ENCODE measurements around the gene TST. TPM values are rescaled to one million over a fixed set of nuclear protein-coding genes. Genes with fewer than 3 reads are reported as not detected.

The TST gene
- total and polyA plus RNA-seq, 2 experiments from 2014 or later: 17.2 to 44.5 TPM

DNA sequence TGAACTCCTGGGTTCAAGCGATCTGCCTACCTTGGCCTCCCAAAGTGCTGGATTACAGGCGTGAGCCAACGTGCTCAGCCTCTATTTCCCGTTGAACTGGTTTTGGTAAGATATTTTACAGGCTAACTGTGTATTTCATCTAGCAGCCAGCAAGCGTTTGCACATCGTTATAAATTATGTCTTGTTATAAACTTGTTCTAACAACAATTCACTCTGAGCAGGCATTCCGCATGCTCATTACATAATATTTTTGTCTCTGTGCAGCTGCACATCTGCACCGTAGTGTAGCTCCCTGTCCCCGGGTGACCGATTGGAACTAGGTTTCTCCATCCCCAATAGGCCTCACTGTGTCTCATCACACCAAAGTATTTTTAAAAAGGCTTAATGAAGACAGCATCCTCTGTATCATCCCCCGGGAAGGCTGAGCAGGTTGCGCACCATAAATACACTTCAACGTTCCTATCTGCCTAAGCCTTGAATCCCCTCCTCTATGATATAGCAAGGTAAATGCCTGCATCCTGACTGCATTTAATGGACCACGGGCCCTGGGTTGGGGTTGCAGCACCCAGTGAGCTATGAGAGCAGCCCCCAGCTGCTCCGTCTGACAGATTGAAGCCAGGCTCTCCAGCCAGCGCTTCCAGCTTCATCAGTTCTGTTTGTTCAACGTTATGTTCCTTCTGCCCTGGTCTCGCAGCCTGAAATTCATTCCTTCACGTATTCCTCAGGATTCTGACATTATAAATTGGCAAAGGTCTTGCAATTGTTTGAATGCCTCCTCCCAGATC is 47.7 kb downstream of the TST start:
- Histone ChIP-seq H3K4me1 (ENCODE audit: insufficient read depth) (no peaks in the 10 kb centered on the region), H3K36me3 (ENCODE audit: low read depth) (no peaks in the 10 kb centered on the region), H3K4me2 (ENCODE audit: unreplicated experiment) (no peak overlapping the region), H3K9ac (no peak overlapping the region), H3K9me2 (ENCODE audit: insufficient read depth) (no peaks in the 10 kb centered on the region), H2AFZ (no peak overlapping the region), H3K27me3 (replicated peaks; ENCODE audit: insufficient read depth) (peaks cover 12% of the 10 kb centered on the region), H3K79me2 (ENCODE audit: insufficient read depth) (no peaks in the 10 kb centered on the region), H3K27ac (no peak overlapping the region), H3K9me3 (ENCODE audit: low read depth) (no peaks in the 10 kb centered on the region), H3K4me3 (no peak overlapping the region), H4K20me1 (ENCODE audit: insufficient read depth) (no peaks in the 10 kb centered on the region), H3F3A (ENCODE audit: insufficient read depth) (no peaks in the 10 kb centered on the region)
- 52% methylated on average over 19 of the region's 19 CpGs for WGBS, 2 experiments (ENCODE audit: low coverage in 1 of 2, low lambda C conversion rate in 2 of 2, missing lambda C conversion rate in 2 of 2)
- in situ Hi-C loops (cut with MboI): loop anchor here (10.0 kb wide), 1 partner anchor 107 kb away; the partner anchor contains the start of gene NCF4
- no peak for DNase-seq
- no peak for TF ChIP-seq EZH2phosphoT487 (IDR thresholded peaks at IDR 0.05; ENCODE audit: insufficient read depth, low read depth)
- TF ChIP-seq EZH2 (IDR thresholded peaks at IDR 0.05; ENCODE audit: insufficient read depth, poor library complexity, severe bottlenecking): no peak

DNA sequence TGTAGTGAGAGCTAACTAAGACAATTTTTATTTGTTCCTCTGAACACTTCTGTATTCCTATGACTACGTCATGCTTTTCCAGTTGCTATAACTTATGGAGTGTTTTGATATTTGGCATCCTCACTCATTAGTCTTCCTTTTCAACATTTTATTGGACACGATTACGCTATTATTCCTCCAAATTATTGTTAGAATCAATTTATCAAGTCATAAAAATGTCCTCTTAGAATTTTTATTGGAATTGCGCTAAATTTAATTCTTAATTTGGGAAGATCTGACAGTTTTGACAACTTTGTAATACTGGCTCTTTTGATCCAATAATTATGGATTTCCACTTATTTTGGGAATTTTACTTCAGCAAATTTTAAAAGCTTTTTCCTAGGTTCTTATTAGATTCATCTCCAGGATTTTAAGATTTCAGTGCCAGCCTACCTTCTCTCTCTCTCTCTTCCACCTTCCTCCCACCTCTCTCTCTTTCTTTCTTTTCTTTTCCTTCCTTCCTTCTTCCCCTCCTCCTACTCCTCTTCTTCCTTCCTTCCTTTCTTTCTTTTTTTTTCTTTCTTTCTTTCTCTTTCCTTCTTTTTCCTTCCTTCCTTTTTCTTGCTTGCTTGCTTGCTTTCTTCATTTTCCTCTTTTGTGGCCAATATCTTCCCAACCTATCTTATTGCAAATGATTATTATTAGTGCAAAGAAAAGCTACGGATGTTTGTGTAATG is 50.8 kb downstream of the TST start:
- Histone ChIP-seq H3K4me2 (ENCODE audit: unreplicated experiment) (no peak overlapping the region), H3K27ac (no peak overlapping the region), H2AFZ (no peak overlapping the region), H3K4me3 (no peak overlapping the region), H3K9me3 (ENCODE audit: low read depth) (no peaks in the 10 kb centered on the region), H3K79me2 (ENCODE audit: insufficient read depth) (no peaks in the 10 kb centered on the region), H3K36me3 (ENCODE audit: low read depth) (no peaks in the 10 kb centered on the region), H4K20me1 (ENCODE audit: insufficient read depth) (no peaks in the 10 kb centered on the region), H3K9ac (no peak overlapping the region), H3K9me2 (ENCODE audit: insufficient read depth) (no peaks in the 10 kb centered on the region), H3K4me1 (ENCODE audit: insufficient read depth) (no peaks in the 10 kb centered on the region), H3K27me3 (replicated peaks; ENCODE audit: insufficient read depth) (peaks cover 12% of the 10 kb centered on the region), H3F3A (ENCODE audit: insufficient read depth) (no peaks in the 10 kb centered on the region)
- 55 to 57% methylated on average over 5 of the region's 5 CpGs for WGBS, 2 experiments (ENCODE audit: low coverage in 1 of 2, low lambda C conversion rate in 2 of 2, missing lambda C conversion rate in 2 of 2)
- TF ChIP-seq EZH2phosphoT487 (IDR thresholded peaks at IDR 0.05; ENCODE audit: insufficient read depth, low read depth) (no peak), EZH2 (IDR thresholded peaks at IDR 0.05; ENCODE audit: insufficient read depth, poor library complexity, severe bottlenecking) (no peak)
- no peak for DNase-seq
- in situ Hi-C loops (cut with MboI): no loop called here

DNA sequence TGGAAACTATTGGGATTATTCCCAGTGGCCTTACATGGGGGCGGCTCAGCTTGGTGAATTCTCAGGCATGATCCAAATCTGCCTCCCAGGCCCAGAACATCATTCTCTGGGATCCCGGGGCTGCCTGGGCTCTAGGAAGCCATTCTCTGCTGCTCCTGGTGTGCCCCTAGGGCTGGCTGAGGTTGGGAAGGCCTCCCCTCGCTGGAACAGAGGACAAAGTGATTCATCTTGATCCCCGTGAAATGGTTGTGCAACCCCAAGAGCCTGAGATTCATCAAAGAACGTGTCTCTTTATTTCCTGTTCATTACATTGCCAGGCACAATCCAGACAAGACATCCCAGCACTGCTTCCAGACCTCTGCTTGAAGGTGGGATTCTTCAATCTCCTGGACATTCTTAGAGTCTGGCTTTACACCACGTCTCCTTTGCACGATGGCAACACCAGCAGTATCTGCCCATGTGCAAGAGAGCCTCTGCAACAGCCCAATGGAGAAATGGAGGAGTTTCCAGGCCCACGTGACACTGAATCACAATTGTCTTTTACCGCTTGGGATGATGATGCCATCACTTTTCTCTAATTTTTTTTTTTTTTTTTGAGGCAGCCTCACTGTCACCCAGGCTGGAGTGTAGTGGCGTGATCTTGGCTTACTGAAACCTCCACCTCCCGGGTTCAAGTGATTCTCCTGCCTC is 52.3 kb downstream of the TST start:
- Histone ChIP-seq H3K4me1 (ENCODE audit: insufficient read depth) (0 out of 2 replicates have a peak, but pooled peaks cover under 1% of the 10 kb centered on the region), H3K9ac (no peak overlapping the region), H3K79me2 (ENCODE audit: insufficient read depth) (no peaks in the 10 kb centered on the region), H3K4me2 (ENCODE audit: unreplicated experiment) (no peak overlapping the region), H3K9me2 (ENCODE audit: insufficient read depth) (no peaks in the 10 kb centered on the region), H3K36me3 (ENCODE audit: low read depth) (no peaks in the 10 kb centered on the region), H3K27me3 (replicated peaks; ENCODE audit: insufficient read depth) (peaks cover 18% of the 10 kb centered on the region; the same call in 1 of the 2 replicates), H3K27ac (no peak overlapping the region), H2AFZ (0 out of 2 replicates have a peak overlapping the region, but pooled peaks have one; percentile 9), H4K20me1 (ENCODE audit: insufficient read depth) (no peaks in the 10 kb centered on the region), H3K9me3 (ENCODE audit: low read depth) (no peaks in the 10 kb centered on the region), H3K4me3 (no peak overlapping the region), H3F3A (ENCODE audit: insufficient read depth) (no peaks in the 10 kb centered on the region)
- WGBS, 2 experiments (ENCODE audit: low coverage in 1 of 2, low lambda C conversion rate in 2 of 2, missing lambda C conversion rate in 2 of 2): 47 to 55% methylated on average over 11 of the region's 11 CpGs
- no peak for TF ChIP-seq EZH2phosphoT487 (IDR thresholded peaks at IDR 0.05; ENCODE audit: insufficient read depth, low read depth)
- DNase-seq: peak; percentile 44
- in situ Hi-C loops (cut with MboI): no loop called here

DNA sequence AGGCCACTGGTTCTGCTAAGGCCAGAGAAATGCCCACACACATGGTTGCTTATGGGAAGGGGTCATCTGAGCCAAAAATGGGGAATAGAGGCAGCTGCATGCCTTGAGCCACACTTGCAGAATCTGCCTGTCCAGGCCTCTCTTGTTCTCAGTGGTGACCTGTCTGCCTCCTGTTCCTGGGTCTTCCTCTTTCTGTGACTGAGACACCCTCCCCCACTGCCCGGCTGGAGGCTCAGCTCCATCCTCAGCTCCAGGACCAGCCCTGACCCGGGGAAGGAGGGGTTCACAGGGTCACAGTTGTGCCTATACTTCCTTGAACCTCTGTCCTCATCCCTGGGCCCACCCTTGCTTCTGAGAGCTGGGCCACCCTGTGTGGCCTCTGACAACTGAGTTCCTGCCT is 53.6 kb downstream of the TST start:
- H3K79me2 ChIP-seq (ENCODE audit: insufficient read depth): no peaks in the 10 kb centered on the region
- no peak overlapping the region for H2AFZ ChIP-seq
- WGBS, 2 experiments (ENCODE audit: low coverage in 1 of 2, low lambda C conversion rate in 2 of 2, missing lambda C conversion rate in 2 of 2): 30 to 38% methylated on average over 2 of the region's 2 CpGs
- H3K27me3 ChIP-seq (replicated peaks; ENCODE audit: insufficient read depth): peaks cover 28% of the 10 kb centered on the region; the same call in 1 of the 2 replicates
- DNase-seq: no peak
- in situ Hi-C loops (cut with MboI): no loop called here
- H3K9me2 ChIP-seq (ENCODE audit: insufficient read depth): no peaks in the 10 kb centered on the region
- H3K36me3 ChIP-seq (ENCODE audit: low read depth): no peaks in the 10 kb centered on the region
- H3K9me3 ChIP-seq (ENCODE audit: low read depth): no peaks in the 10 kb centered on the region
- no peak overlapping the region for H3K4me3 ChIP-seq
- no peaks in the 10 kb centered on the region for H3F3A ChIP-seq (ENCODE audit: insufficient read depth)
- H3K9ac ChIP-seq: no peak overlapping the region
- H3K4me1 ChIP-seq (ENCODE audit: insufficient read depth): 0 out of 2 replicates have a peak, but pooled peaks cover 3% of the 10 kb centered on the region
- H3K27ac ChIP-seq: no peak overlapping the region
- no peak overlapping the region for H3K4me2 ChIP-seq (ENCODE audit: unreplicated experiment)
- no peak for TF ChIP-seq EZH2phosphoT487 (IDR thresholded peaks at IDR 0.05; ENCODE audit: insufficient read depth, low read depth)
- TF ChIP-seq EZH2 (IDR thresholded peaks at IDR 0.05; ENCODE audit: insufficient read depth, poor library complexity, severe bottlenecking): no peak
- no peaks in the 10 kb centered on the region for H4K20me1 ChIP-seq (ENCODE audit: insufficient read depth)
